Sigmoid colon (tissue), 4 donors: ENCODE data around the gene CES5A.

Source experiments
- EP300 ChIP-seq, 4 donors: sonication (generic); formaldehyde crosslinking; IDR thresholded peaks; one replicate each; pipeline ENCODE4 v1.6.1; 2017; ENCODE audit warnings: antibody characterized with exemption in 4 of 4
- POLR2A ChIP-seq, 2 donors: fragments of 450-650 bp; IDR thresholded peaks; one replicate each; pipeline ENCODE4 v1.6.1; 2016; ENCODE audit warnings: antibody characterized with exemption in 2 of 2, mild to moderate bottlenecking in 2 of 2, moderate library complexity in 2 of 2
- POLR2AphosphoS5 ChIP-seq, 4 donors: sonication (generic); formaldehyde crosslinking; IDR thresholded peaks; one replicate each; pipeline ENCODE4 v1.6.1; 2017; ENCODE audit warnings: antibody characterized with exemption in 4 of 4
- TF ChIP-seq, protein P1 (sequence below), 4 experiments: fragments of 450-650 bp in 3 of 4; fragments of 200-600 bp in 1 of 4; IDR thresholded peaks; one replicate each; pipeline ENCODE4 v1.5.1; 2016 to 2019; ENCODE audit warnings: antibody characterized with exemption in 4 of 4, mild to moderate bottlenecking in 3 of 4, moderate library complexity in 2 of 4

DNA sequence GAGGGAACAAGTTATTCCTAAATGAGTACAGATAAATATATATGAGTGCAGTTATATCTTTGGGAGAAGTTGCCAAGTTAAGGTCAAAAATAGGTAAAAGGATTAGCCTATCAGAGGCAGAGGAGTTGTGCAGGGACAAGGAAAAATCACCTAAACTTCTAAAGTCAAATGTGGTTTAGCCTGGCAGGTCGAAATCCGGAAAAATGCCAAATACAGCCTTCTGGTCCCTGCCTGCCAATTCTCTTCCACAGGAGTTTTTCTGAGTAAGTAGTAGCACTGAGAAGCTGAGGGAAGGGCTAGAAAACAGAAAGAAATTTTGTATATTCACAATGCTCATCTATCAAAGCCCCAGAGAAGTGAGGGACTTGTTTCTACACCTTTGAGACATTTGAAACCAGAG lies 17.6 kb upstream of the CES5A start:
- TF ChIP-seq, protein P1, sequence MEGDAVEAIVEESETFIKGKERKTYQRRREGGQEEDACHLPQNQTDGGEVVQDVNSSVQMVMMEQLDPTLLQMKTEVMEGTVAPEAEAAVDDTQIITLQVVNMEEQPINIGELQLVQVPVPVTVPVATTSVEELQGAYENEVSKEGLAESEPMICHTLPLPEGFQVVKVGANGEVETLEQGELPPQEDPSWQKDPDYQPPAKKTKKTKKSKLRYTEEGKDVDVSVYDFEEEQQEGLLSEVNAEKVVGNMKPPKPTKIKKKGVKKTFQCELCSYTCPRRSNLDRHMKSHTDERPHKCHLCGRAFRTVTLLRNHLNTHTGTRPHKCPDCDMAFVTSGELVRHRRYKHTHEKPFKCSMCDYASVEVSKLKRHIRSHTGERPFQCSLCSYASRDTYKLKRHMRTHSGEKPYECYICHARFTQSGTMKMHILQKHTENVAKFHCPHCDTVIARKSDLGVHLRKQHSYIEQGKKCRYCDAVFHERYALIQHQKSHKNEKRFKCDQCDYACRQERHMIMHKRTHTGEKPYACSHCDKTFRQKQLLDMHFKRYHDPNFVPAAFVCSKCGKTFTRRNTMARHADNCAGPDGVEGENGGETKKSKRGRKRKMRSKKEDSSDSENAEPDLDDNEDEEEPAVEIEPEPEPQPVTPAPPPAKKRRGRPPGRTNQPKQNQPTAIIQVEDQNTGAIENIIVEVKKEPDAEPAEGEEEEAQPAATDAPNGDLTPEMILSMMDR (IDR thresholded peaks at IDR 0.05): no peak
- TF ChIP-seq POLR2A (IDR thresholded peaks at IDR 0.05): no peak
- no peak for TF ChIP-seq POLR2AphosphoS5 (IDR thresholded peaks at IDR 0.05)
- no peak for TF ChIP-seq EP300 (IDR thresholded peaks at IDR 0.05)
